ENCODE data around the gene EFCAB12.

Gene EFCAB12

GRCh38 chr3:129442947-129443346, 14.5 kb upstream of the EFCAB12 start:
- DNase-seq: no peak

GRCh38 chr3:129442486-129442885, 14.1 kb upstream of the EFCAB12 start:
- no peak for DNase-seq

- DNase-seq: no peak
Observed at GRCh38 chr3:129441782-129442181, 13.3 kb upstream of the EFCAB12 start.

GRCh38 chr3:129441215-129441614, 12.8 kb upstream of the EFCAB12 start:
- DNase-seq: no peak

- no peak for DNase-seq
Observed at GRCh38 chr3:129440618-129441190, 12.3 kb upstream of the EFCAB12 start.

GRCh38 chr3:129439817-129440617, 11.6 kb upstream of the EFCAB12 start, which contains the start of the genes IFT122 and MBD4:
TSS of gene IFT122 (plus strand) at chr3:129440224. CDS start at chr3:129440331, 107 bp downstream.
TSS of gene MBD4 (minus strand) at chr3:129439948. CDS start at chr3:129439833, 115 bp downstream.
- DNase-seq: peak; percentile 100

GRCh38 chr3:129439226-129439816, 10.9 kb upstream of the EFCAB12 start:
- DNase-seq: peak; percentile 45

GRCh38 chr3:129435367-129435766, 6.9 kb upstream of the EFCAB12 start:
- DNase-seq: no peak

GRCh38 chr3:129434140-129434539, 5.7 kb upstream of the EFCAB12 start:
- DNase-seq: no peak

- DNase-seq: no peak
Observed at GRCh38 chr3:129433565-129433964, 5.1 kb upstream of the EFCAB12 start.

- no peak for DNase-seq
Observed at GRCh38 chr3:129432671-129433070, 4.2 kb upstream of the EFCAB12 start.

- DNase-seq: no peak
Observed at GRCh38 chr3:129432036-129432435, 3.6 kb upstream of the EFCAB12 start.

GRCh38 chr3:129429602-129430001, 1.2 kb upstream of the EFCAB12 start:
- no peak for DNase-seq

- DNase-seq: no peak
Observed at GRCh38 chr3:129429080-129429451, 630 bp upstream of the EFCAB12 start.

GRCh38 chr3:129428007-129428375, 445 bp downstream of the EFCAB12 start:
- DNase-seq: no peak

- no peak for DNase-seq
Observed at GRCh38 chr3:129425619-129426018, 2.8 kb downstream of the EFCAB12 start.

- no peak for DNase-seq
Observed at GRCh38 chr3:129425213-129425612, 3.2 kb downstream of the EFCAB12 start.

GRCh38 chr3:129424185-129424841, 4.1 kb downstream of the EFCAB12 start:
- peak; percentile 36 for DNase-seq

GRCh38 chr3:129422897-129423296, 5.5 kb downstream of the EFCAB12 start:
- DNase-seq: no peak

- DNase-seq: no peak
Observed at GRCh38 chr3:129421988-129422745, 6.3 kb downstream of the EFCAB12 start.

- no peak for DNase-seq
Observed at GRCh38 chr3:129421236-129421883, 7.1 kb downstream of the EFCAB12 start.

GRCh38 chr3:129419476-129419875, 9.0 kb downstream of the EFCAB12 start:
- DNase-seq: no peak

All from CD4-positive, alpha-beta T cell treated with Interferon gamma for 1 hour (primary cell).